HG03439 (cell line): ENCODE results near the gene DSCAM.
"Not testable (repeated sequence)": the region's sequence is repeated elsewhere in the genome, so short reads cannot be mapped to it uniquely, and the experiment has no call there.

ENCODE experiments used
- ATAC-seq: cut with Tn5 transposase; IDR thresholded peaks from one replicate; pipeline ENCODE4 v1.9.1; 2021; ENCODE audit warnings: mild to moderate bottlenecking, moderate library complexity; ENCODE audit not compliant: unreplicated experiment

Gene DSCAM

GRCh38 chr21:40028393-40028792 lies 818.6 kb downstream of the DSCAM start:
- not testable (repeated sequence) for ATAC-seq

GRCh38 chr21:40021558-40022351 lies 825.2 kb downstream of the DSCAM start:
- ATAC-seq: no peak

- no peak for ATAC-seq
Observed at GRCh38 chr21:40020651-40021050, 826.3 kb downstream of the DSCAM start.

DNA sequence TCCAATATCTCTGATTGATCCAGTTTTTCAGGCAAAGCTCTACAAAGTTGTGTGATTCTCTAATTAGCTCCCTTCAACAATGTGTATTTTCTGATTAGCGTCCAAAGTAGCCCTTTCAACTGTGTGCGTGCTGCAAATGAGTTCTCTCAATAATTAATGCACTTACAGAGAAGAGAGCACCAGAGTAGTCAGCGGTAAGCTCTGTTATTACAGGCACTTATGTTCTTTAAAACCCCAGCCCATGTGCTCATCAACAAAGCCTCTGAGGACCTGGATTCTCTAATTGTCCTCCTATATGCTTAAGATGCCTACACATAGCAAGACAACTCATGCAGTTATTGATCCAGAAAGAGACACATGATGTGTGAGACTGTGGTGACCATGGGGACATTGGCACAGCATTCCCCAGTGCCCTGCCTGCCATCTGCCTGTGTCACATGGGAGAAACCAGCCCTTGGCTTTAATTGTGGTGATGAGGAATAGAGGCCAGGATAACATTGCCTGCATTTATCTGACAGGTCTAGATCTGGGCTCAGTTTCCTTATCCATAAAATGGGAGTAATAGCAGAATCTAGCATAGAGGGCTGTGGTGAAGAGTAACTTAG lies 828.0 kb downstream of the DSCAM start:
- ATAC-seq: no peak

DNA sequence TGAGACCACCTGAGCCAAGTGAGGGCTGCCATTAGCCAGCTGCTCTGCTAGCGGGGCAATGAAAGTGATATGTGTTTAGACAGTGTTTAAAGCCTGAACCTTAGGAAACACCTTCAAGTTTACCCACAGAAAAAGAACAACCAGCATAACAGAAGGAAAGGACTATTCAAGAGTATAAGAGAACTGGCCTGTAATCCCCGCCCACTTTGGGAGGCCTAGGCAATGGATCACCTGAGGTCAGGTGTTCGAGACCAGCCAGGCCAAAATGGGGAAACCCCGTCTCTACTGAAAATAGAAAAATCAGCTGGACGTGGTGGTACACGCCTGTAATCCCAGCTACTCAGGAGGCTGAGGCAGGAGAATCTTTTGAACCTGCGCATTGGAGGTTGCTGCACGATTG lies 830.3 kb downstream of the DSCAM start:
- ATAC-seq: no peak

DNA sequence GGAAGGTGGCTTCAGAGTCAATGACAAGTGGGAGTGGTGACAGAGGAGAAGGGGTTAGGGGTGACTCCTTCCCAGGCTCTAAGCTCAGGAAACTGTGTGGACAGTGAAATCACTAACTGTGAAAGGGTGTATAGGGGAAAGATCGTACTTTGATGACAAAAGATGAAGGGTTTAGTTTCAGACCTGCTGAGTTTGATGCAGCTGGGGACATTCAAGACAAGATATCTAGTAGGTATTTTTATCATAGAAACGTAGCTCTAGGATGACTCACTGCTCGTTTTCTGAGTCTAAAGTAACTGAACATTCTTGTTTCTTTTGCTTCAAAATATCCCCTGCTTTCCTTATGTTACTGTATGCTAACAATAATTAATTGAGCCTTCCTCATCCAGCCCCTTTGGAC lies 830.7 kb downstream of the DSCAM start:
- ATAC-seq: no peak

DNA sequence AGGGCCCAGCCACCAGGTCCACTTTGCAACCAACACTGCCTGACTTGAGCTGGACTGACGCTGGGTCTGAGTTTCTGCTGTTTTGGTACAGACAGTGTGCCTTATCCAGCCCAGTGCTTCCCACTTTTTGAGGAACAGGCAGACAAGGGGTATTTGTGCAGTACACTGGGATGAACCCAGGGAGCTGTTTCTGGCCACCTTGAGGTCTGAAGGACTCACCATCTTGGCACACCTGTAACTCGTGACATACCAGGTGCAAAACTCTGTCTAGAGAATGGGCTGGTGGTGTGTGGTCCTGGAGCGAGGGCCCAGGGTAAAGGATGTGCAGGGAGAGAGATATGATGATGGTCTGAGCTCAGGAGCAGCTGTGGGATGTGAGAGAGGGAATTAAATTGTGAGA lies 831.1 kb downstream of the DSCAM start:
- ATAC-seq: no peak

DNA sequence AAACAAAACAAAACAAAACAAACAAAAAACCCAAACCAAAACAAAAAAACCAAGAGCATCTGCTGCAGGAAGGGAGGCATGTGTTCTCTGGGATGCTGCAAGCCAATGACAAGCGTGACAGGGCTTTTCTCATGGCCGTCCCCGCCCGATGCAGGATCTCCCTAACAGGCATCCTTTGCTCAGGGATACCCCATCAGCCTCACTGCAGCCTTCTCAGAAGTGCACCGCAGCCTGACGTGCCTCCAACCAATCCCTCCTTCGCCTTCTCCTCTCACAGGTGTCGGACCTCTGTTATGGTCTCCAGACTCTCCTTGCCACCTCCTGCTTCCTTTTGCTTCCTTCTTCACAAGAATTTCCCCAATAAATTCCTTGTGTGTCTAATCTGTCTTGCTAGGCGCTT lies 832.6 kb downstream of the DSCAM start:
- ATAC-seq: no peak

DNA sequence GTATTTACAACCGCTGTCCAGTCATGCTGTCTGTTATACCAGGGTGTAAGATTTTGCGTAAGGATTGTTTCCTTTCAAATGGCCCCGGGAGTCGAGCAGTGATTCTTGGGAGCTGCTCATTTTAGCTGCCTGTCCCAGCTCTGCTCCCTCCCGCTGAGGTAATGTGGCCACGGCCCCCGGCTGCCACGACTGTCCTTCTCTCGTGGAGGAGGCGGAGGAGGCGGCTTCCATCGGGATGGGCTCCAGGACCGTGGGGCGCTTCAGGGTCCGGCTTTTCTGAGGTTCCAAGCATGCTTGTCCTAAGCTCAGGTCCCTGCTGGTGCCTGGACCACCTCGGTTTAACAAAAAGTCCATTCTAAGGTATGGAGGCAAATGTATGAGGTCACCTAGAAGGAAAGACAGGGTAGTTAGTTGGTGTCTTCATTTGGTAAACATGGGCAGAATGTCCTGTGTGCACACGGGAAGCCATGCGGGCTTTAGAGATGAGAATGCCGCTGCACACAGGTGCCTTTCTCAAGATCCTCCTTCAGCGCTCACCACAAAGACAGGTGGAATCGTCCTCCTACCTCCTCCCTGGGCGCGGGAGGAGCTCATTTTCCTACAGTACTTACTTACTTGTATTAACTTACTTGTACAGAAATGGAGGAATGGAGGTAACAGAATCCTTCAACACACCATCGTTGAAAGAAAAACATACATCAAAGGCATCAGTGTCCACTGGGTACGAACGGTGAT lies 833.8 kb downstream of the DSCAM start:
- no peak for ATAC-seq

DNA sequence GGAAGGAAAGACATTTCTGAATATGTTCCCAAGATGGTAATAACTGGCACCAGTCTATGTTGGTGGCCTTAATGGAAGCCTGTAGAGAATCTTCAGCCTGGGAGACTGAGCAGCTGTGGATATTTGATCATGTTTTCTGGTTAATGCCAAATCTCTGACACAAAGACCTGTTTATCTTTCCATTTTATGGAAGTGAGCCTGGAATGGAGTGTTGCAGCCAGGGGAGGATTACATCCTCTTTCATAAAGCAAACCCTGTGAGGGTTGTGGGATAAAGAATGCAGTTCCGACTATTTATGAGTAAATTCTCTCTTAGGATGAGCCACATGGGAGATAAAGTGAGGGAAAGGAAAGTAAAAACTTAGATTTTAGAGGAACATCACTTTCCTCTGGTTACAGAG lies 835.6 kb downstream of the DSCAM start:
- ATAC-seq: no peak

GRCh38 chr21:40002978-40003377 lies 844.0 kb downstream of the DSCAM start:
- no peak for ATAC-seq

GRCh38 chr21:39984286-39984991 lies 862.5 kb downstream of the DSCAM start:
- ATAC-seq: no peak

DNA sequence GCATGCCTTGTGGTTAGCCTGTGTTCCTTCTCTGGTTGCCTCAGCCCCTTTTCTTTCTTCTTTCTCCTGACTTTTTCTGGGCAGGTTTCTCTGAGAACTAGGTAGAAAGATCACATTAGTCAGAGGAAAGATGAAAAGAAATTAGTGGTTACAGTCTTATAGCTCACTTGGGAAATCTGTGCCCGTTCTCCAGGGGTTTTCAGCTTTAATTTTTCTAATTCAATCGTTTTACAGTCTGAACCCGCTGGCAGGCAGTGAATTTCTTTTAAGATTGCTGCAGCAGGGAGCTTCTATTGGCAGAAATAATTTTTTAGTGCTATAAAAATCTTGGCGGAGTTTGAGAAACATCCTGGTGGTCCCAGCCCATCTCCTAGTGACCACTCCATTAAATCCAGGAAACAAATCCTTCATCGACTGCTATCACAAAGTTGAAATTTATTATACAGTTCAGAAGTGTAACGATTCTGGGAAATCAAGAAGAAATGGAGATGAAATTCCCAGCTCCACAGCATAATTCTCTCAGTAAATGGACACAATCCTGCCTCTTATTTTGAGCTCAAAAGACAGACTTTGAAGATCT lies 866.6 kb downstream of the DSCAM start:
- ATAC-seq: no peak

GRCh38 chr21:39979321-39979720 lies 867.6 kb downstream of the DSCAM start:
- no peak for ATAC-seq

DNA sequence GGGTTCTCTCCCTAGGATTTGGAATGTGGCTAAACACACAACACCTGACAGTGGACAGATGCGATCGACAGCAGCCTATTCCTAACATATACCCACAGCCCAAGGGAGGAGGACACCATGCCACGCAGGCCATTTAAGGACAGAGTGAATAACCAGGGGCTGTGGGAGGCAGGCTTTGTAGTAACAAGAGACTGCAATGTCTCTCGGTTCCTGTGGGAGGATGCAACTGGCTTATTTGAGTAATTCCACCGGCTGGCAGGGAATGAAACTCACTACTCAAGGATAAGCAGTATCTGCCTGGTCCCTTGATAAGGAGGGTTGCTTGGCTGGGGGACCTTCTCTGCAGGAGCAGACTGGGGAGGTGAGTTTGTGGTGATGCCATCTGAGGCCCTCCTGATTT lies 870.2 kb downstream of the DSCAM start:
- ATAC-seq: no peak

GRCh38 chr21:39972976-39973770 lies 873.8 kb downstream of the DSCAM start:
- no peak for ATAC-seq

- no peak for ATAC-seq
Observed at GRCh38 chr21:39972471-39972870, 874.5 kb downstream of the DSCAM start.

DNA sequence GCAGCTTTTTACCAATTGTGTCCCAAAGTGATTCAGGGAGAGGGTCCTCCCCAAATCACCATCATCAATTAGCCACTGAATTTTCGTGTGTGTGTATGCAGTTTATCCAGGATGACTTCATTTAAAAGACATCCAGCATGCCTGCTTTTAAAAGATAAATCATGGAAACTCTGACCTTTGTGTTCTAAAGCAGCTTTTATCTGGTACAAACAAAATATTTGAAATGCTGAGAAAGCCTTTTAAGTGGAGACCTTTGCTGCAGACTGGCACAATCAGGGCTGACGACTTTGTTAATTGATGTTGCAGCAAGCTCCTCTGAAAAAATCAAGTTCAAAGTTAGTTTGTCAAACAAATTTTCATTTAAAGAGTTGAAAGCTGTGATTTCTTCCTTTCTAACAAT lies 875.0 kb downstream of the DSCAM start:
- ATAC-seq: no peak

- ATAC-seq: no peak
Observed at GRCh38 chr21:39969691-39970364, 877.1 kb downstream of the DSCAM start.

GRCh38 chr21:39968010-39968409 lies 878.9 kb downstream of the DSCAM start:
- no peak for ATAC-seq
